CD14-positive monocyte (primary cell): ENCODE results near the gene ACADS. TPM values are rescaled to one million over a fixed set of nuclear protein-coding genes. Genes with fewer than 3 reads are reported as not detected.

Experiments
- DNase-seq, 3 donors: peaks; one replicate each; pipeline ENCODE4 v3.0.0-alpha.2; 2011 to 2022
- H2AFZ ChIP-seq: 2 replicates; pipeline ENCODE4 v1.6.0; 2012; ENCODE audit warnings: mild to moderate bottlenecking, low read depth, low read length, inconsistent platforms; ENCODE audit not compliant: insufficient read depth, poor library complexity, severe bottlenecking
- H3K27ac ChIP-seq, 2 donors: 1 replicate in 1 of 2; 2 replicates in 1 of 2; pipeline ENCODE4 v1.5.1; 2012 to 2013; ENCODE audit warnings: low read length in 2 of 2, control low read depth in 1 of 2, inconsistent platforms in 1 of 2, low read depth in 1 of 2, mild to moderate bottlenecking in 1 of 2
- H3K27me3 ChIP-seq, 2 donors: one replicate each; pipeline versions ENCODE4 v1.6.0 to v1.6.1; 2011 to 2013; ENCODE audit warnings: low read length in 2 of 2; ENCODE audit not compliant: control insufficient read depth in 2 of 2, insufficient read depth in 2 of 2
- H3K36me3 ChIP-seq, 2 donors: replicated peaks in 1 of 2; 1 replicate in 1 of 2; 2 replicates in 1 of 2; pipeline versions ENCODE4 v1.5.1 to v1.6.1; 2012 to 2013; ENCODE audit warnings: low read length in 2 of 2, control low read depth in 1 of 2, inconsistent platforms in 1 of 2, mild to moderate bottlenecking in 1 of 2; ENCODE audit not compliant: insufficient read depth in 2 of 2, control insufficient read depth in 1 of 2
- H3K4me1 ChIP-seq, 2 donors: 1 replicate in 1 of 2; 2 replicates in 1 of 2; pipeline versions ENCODE4 v1.5.1 to v1.6.1; 2012 to 2013; ENCODE audit warnings: low read length in 2 of 2, control low read depth in 1 of 2, inconsistent platforms in 1 of 2, mild to moderate bottlenecking in 1 of 2, moderate library complexity in 1 of 2; ENCODE audit not compliant: insufficient read depth in 2 of 2, control insufficient read depth in 1 of 2
- H3K4me2 ChIP-seq: replicated peaks from 2 replicates; pipeline ENCODE3; 2012; ENCODE audit warnings: low read length, moderate library complexity, mild to moderate bottlenecking; ENCODE audit not compliant: poor library complexity, severe bottlenecking; ENCODE audit errors: extremely low read depth
- H3K4me3 ChIP-seq, 3 experiments: fragments of 200-600 bp in 1 of 3; sonication (generic) in 1 of 3; replicated peaks in 1 of 3; 1 replicate in 2 of 3; 2 replicates in 1 of 3; pipeline ENCODE4 v1.5.1; 2011 to 2013; ENCODE audit warnings: low read length in 3 of 3, mild to moderate bottlenecking in 3 of 3, control low read depth in 2 of 3, low read depth in 2 of 3, inconsistent platforms in 1 of 3, moderate library complexity in 1 of 3
- H3K79me2 ChIP-seq: 2 replicates; pipeline ENCODE4 v1.6.0; 2012; ENCODE audit warnings: mild to moderate bottlenecking, control low read depth, inconsistent platforms, low read length, moderate library complexity; ENCODE audit not compliant: insufficient read depth
- H3K9ac ChIP-seq: 2 replicates; pipeline ENCODE4 v1.6.0; 2017; ENCODE audit warnings: low read length, mild to moderate bottlenecking; ENCODE audit not compliant: insufficient read depth, poor library complexity, severe bottlenecking
- H3K9me3 ChIP-seq, 2 donors: replicated peaks in 1 of 2; 1 replicate in 1 of 2; 2 replicates in 1 of 2; pipeline versions ENCODE4 v1.5.1 to v1.6.1; 2012 to 2013; ENCODE audit warnings: low read length in 2 of 2, control low read depth in 1 of 2; ENCODE audit not compliant: control insufficient read depth in 1 of 2, insufficient read depth in 1 of 2
- H4K20me1 ChIP-seq: 2 replicates; pipeline ENCODE4 v1.6.0; 2012; ENCODE audit warnings: mild to moderate bottlenecking, low read length, control low read depth, moderate library complexity; ENCODE audit not compliant: insufficient read depth
- H3K27ac Mint-ChIP-seq, 7 donors: one replicate each; pipeline ENCODE4 v1.8.0; 2020; ENCODE audit warnings: mild to moderate bottlenecking in 7 of 7, mixed read lengths in 7 of 7, moderate library complexity in 6 of 7, inconsistent platforms in 2 of 7
- H3K27me3 Mint-ChIP-seq, 3 donors: one replicate each; pipeline ENCODE4 v1.8.0; 2021 to 2022; ENCODE audit warnings: low read depth in 3 of 3, mild to moderate bottlenecking in 3 of 3, mixed read lengths in 3 of 3, moderate library complexity in 3 of 3, inconsistent platforms in 1 of 3
- H3K36me3 Mint-ChIP-seq, 2 donors: one replicate each; pipeline ENCODE4 v1.8.0; 2020; ENCODE audit warnings: mixed read lengths in 2 of 2, inconsistent platforms in 1 of 2, mild to moderate bottlenecking in 1 of 2
- H3K4me1 Mint-ChIP-seq: one replicate; pipeline ENCODE4 v1.8.0; 2020; ENCODE audit warnings: mild to moderate bottlenecking, mixed read lengths
- H3K4me3 Mint-ChIP-seq, 2 donors: one replicate each; pipeline ENCODE4 v1.8.0; 2020; ENCODE audit warnings: mild to moderate bottlenecking in 2 of 2, mixed read lengths in 2 of 2, moderate library complexity in 1 of 2
- H3K9me3 Mint-ChIP-seq, 7 donors: one replicate each; pipeline ENCODE4 v1.8.0; 2020 to 2022; ENCODE audit warnings: mixed read lengths in 7 of 7, mild to moderate bottlenecking in 6 of 7, moderate library complexity in 6 of 7, inconsistent platforms in 2 of 7
- CTCF ChIP-seq: fragments of 200-600 bp; IDR thresholded peaks from one replicate; pipeline ENCODE4 v1.8.0; 2022; ENCODE audit warnings: antibody characterized with exemption, mild to moderate bottlenecking
- WGBS: methylation state at CpG from one replicate; pipeline ENCODE4 v1.1.5; 2013; ENCODE audit warnings: missing lambda C conversion rate; ENCODE audit not compliant: insufficient coverage; 5-methylcytosine and 5-hydroxymethylcytosine counted together
- intact Hi-C, 2 donors: fragments of 100-400 bp; cut with micrococcal nuclease; formaldehyde crosslinking; loops; one replicate each; pipeline versions ENCODE4 v1.15.0 to v1.15.1; 2023
- polyA plus RNA-seq, 3 donors: library from polyadenylated mRNA; depleted of rRNA in 1 of 3; unstranded in 2 of 3; stranded (reverse) in 1 of 3; fragments of 300-500 nt in 2 of 3; fragments of >200 nt in 1 of 3; fragmentation: Illumina TruSeq in 2 of 3; gene quantifications; 1 replicate in 2 of 3; 2 replicates in 1 of 3; pipeline ENCODE4 v1.2.3, GENCODE V29; 2012 to 2021

The ACADS gene
- polyA plus RNA-seq, 3 donors: 9.2 to 25.1 (median 18.2) TPM

DNA sequence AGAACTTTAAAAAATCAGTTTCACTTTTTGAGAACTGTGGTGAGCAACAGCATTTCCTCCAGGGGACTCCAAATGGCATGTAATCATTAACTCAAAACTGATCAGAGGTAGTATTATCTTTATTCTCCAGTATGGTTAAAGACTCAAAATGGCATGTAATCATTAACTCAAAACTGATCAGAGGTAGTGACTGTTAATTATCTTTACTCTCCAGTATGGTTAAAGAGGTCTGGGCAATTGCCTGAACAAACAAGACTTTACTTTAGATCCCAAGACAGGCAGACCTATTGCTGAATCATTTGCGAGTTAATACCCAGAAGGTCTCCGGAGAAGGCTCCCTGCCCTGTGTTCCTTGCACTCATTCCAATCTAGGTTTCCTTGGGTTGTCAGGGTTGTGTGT lies 6.6 kb upstream of the ACADS start:
- Mint-ChIP-seq H3K27me3 (peaks cover 0 to 1% (median 0%) of the 10 kb centered on the region in 3 donors), H3K4me1 (peaks cover 35% of the 10 kb centered on the region), H3K36me3 (peaks cover 82 to 93% of the 10 kb centered on the region in 2 donors), H3K9me3 (no peaks in the 10 kb centered on the region), H3K4me3 (no peak overlapping the region), H3K27ac (peak overlapping the region in 2 of 7 donors; percentile 15 to 73)
- no peak overlapping the region for H2AFZ ChIP-seq
- WGBS: 75% methylated on average over 2 of the region's 2 CpGs
- peaks cover 11% of the 10 kb centered on the region for H3K79me2 ChIP-seq
- H4K20me1 ChIP-seq: peaks cover 6% of the 10 kb centered on the region
- H3K4me1 ChIP-seq: peaks cover 20 to 22% of the 10 kb centered on the region in 2 donors
- no peaks in the 10 kb centered on the region for H3K27me3 ChIP-seq
- intact Hi-C loops: no loop called here
- H3K4me2 ChIP-seq: no peak overlapping the region
- H3K36me3 ChIP-seq: peaks cover 55 to 94% of the 10 kb centered on the region in 2 donors
- DNase-seq: no peak
- H3K9ac ChIP-seq: no peak overlapping the region
- TF ChIP-seq CTCF: no peak
- no peak overlapping the region for H3K4me3 ChIP-seq
- H3K9me3 ChIP-seq: no peaks in the 10 kb centered on the region
- no peak overlapping the region for H3K27ac ChIP-seq

DNA sequence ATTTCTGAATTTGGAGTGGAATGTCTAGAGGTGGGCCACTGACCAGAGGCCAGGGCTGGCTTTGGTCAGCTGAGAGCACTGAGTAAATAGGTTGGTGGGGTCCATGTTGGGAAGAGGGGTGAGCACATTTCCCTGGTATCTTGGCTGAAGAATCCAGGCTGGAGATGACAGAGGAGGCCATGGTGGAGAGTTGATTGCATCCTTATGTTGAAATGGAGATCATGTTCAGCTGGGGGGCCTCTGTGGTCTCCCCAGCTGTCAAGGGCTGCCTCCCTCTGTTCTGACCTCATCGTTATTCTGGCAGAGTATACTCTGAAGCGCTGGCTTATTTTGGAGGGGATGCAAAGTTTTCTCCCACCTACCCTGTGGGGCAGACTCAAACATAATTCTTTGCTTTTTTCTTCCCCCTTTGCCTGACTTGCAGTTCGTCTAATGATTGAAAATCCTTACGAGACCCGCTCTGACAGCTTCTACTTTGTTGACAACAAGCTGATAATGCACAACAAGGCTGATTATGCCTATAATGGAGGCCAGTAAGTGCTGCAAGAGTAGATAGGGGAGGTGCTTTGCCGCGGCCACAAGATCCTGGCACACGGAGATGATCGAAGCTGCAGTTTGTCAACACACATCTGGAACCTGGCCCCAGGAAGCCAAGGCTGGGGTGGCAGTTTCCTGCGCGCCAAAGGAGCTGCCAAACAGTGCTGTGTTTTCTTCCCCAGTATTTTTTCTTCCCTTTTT lies 6.0 kb upstream of the ACADS start:
- H3K4me1 ChIP-seq: peaks cover 20 to 22% of the 10 kb centered on the region in 2 donors
- H3K27me3 Mint-ChIP-seq: peaks cover 0 to 1% (median 0%) of the 10 kb centered on the region in 3 donors
- H4K20me1 ChIP-seq: no peaks in the 10 kb centered on the region
- no peaks in the 10 kb centered on the region for H3K9me3 Mint-ChIP-seq
- peaks cover 81 to 93% of the 10 kb centered on the region in 2 donors for H3K36me3 Mint-ChIP-seq
- no peaks in the 10 kb centered on the region for H3K9me3 ChIP-seq
- H3K27ac Mint-ChIP-seq: peak overlapping the region in 6 of 7 donors; percentile 30 to 87 (median 52)
- peaks cover 8% of the 10 kb centered on the region for H3K79me2 ChIP-seq
- no peak overlapping the region for H3K4me3 Mint-ChIP-seq
- H3K27ac ChIP-seq: peak overlapping the region in 1 of 2 donors; percentile 54
- no peak for DNase-seq
- H3K36me3 ChIP-seq: peaks cover 53 to 94% of the 10 kb centered on the region in 2 donors
- no peak overlapping the region for H3K9ac ChIP-seq
- no peak overlapping the region for H2AFZ ChIP-seq
- no peaks in the 10 kb centered on the region for H3K27me3 ChIP-seq
- no peak for TF ChIP-seq CTCF
- WGBS: 3% methylated on average over 4 of the region's 11 CpGs
- intact Hi-C loops: no loop called here
- H3K4me1 Mint-ChIP-seq: peaks cover 35% of the 10 kb centered on the region
- no peak overlapping the region for H3K4me3 ChIP-seq
- H3K4me2 ChIP-seq: no peak overlapping the region
